Measurements from ENCODE around the gene PAQR9.

Gene PAQR9

GRCh38 chr3:142934887-142935269 is 28.6 kb downstream of the PAQR9 start:
- no peak for DNase-seq (ENCODE audit: low spot score)
- no peak for TF ChIP-seq CTCF (IDR thresholded peaks at IDR 0.05; ENCODE audit: extremely low read depth, insufficient read depth, missing control alignments)
- in situ Hi-C loops (cut with MboI; ENCODE audit: low pct_unique_long_range_greater_than_20kb, low sequenced_read_pairs, unreplicated experiment) = no loop called here

GRCh38 chr3:142934128-142934886 is 29.2 kb downstream of the PAQR9 start:
- in situ Hi-C loops (cut with MboI; ENCODE audit: low pct_unique_long_range_greater_than_20kb, low sequenced_read_pairs, unreplicated experiment) = no loop called here
- no peak for DNase-seq (ENCODE audit: low spot score)
- no peak for TF ChIP-seq CTCF (IDR thresholded peaks at IDR 0.05; ENCODE audit: extremely low read depth, insufficient read depth, missing control alignments)

- no peak for DNase-seq (ENCODE audit: low spot score)
- TF ChIP-seq CTCF (IDR thresholded peaks at IDR 0.05; ENCODE audit: extremely low read depth, insufficient read depth, missing control alignments) = peak; percentile 48
- in situ Hi-C loops (cut with MboI; ENCODE audit: low pct_unique_long_range_greater_than_20kb, low sequenced_read_pairs, unreplicated experiment) = no loop called here
Observed at GRCh38 chr3:142931222-142931621, 32.3 kb downstream of the PAQR9 start.

- in situ Hi-C loops (cut with MboI; ENCODE audit: low pct_unique_long_range_greater_than_20kb, low sequenced_read_pairs, unreplicated experiment) = no loop called here
- no peak for DNase-seq (ENCODE audit: low spot score)
- no peak for TF ChIP-seq CTCF (IDR thresholded peaks at IDR 0.05; ENCODE audit: extremely low read depth, insufficient read depth, missing control alignments)
Observed at GRCh38 chr3:142930463-142930862, 33.0 kb downstream of the PAQR9 start.

GRCh38 chr3:142929890-142930289 is 33.6 kb downstream of the PAQR9 start:
- in situ Hi-C loops (cut with MboI; ENCODE audit: low pct_unique_long_range_greater_than_20kb, low sequenced_read_pairs, unreplicated experiment) = no loop called here
- no peak for TF ChIP-seq CTCF (IDR thresholded peaks at IDR 0.05; ENCODE audit: extremely low read depth, insufficient read depth, missing control alignments)
- DNase-seq (ENCODE audit: low spot score) = no peak

GRCh38 chr3:142929109-142929508 is 34.4 kb downstream of the PAQR9 start:
- DNase-seq (ENCODE audit: low spot score) = peak; percentile 48
- TF ChIP-seq CTCF (IDR thresholded peaks at IDR 0.05; ENCODE audit: extremely low read depth, insufficient read depth, missing control alignments) = peak; percentile 47
- in situ Hi-C loops (cut with MboI; ENCODE audit: low pct_unique_long_range_greater_than_20kb, low sequenced_read_pairs, unreplicated experiment) = no loop called here

Data from GM13977 (cell line).